ENCODE data around the gene TFF1.

Gene TFF1

DNA sequence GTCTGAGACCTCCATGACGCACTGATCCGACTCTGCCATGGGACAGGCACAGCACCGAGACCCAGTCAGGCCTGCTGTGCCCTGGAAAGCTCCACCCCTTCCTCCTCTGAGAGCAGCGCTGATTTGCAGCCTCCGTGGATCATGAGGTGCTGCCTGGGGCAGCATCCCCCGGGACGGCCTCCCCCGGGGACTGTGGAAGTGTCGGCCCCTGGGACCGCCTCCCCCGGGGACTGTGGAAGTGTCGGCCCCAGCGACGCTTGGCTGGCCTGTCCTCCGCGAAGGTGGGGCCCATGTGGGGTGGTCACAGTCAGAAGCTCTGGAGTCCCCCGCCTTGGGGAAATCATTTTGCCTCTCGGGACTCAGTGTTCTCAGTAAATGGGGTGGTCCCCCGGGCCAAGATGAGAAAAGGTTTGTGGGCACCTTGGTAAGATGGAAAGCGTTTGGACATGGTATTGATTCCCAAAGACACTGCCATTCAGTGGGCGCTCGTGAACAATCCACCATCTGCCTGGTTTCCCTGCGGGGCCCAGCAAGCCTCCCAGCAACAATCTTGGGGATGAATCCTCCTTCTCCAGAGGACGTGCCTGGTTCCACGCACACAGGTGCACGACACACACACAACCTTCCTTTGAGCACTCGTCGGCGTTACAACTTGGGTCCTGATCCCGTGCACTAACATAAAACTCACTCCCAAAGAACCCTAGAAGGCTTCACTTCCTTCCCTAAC is 18.6 kb downstream of the TFF1 start:
- DNase-seq (ENCODE audit: low spot score) = no peak
- TF ChIP-seq, protein P1, sequence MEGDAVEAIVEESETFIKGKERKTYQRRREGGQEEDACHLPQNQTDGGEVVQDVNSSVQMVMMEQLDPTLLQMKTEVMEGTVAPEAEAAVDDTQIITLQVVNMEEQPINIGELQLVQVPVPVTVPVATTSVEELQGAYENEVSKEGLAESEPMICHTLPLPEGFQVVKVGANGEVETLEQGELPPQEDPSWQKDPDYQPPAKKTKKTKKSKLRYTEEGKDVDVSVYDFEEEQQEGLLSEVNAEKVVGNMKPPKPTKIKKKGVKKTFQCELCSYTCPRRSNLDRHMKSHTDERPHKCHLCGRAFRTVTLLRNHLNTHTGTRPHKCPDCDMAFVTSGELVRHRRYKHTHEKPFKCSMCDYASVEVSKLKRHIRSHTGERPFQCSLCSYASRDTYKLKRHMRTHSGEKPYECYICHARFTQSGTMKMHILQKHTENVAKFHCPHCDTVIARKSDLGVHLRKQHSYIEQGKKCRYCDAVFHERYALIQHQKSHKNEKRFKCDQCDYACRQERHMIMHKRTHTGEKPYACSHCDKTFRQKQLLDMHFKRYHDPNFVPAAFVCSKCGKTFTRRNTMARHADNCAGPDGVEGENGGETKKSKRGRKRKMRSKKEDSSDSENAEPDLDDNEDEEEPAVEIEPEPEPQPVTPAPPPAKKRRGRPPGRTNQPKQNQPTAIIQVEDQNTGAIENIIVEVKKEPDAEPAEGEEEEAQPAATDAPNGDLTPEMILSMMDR (IDR thresholded peaks at IDR 0.05; ENCODE audit: borderline replicate concordance, control extremely low read depth, extremely low read depth, insufficient read depth, missing control alignments) = no peak
- in situ Hi-C loops (cut with MboI; ENCODE audit: low sequenced_read_pairs, unreplicated experiment) = no loop called here

DNA sequence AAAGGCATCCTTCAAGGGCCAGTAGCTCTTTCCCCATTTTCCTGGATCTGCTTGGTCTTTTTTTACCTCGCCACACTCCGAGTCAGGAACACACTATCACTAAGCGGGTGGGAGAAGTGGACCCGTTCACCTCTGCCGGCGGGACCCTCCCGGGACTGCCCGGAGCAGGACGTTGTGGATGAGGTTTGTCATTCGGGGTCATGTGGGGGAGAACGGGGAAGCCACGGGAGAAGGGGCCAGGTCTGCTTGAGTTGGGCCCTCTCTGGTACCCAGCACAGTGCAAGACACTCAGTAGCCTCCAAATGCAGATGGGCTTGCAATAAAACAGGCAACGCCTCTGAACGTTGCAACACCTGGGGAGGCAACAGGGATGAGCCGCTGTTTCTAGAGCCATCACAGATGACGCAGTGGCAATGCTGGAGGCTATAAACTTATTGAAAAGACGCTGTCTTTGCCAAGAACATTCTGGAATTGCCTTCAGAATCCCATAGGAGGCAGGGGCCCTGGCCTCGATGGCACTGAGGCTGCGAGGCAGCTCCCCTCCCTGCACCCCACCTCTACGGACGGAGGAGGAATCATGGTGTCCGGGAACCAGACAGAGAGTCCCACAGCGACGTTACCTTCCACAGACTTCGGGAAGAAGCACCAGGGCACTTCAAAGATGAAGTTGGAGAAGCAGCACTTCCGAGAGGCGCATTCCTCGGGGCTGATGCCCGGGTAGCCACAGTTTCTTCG is 19.3 kb downstream of the TFF1 start:
- in situ Hi-C loops (cut with MboI; ENCODE audit: low sequenced_read_pairs, unreplicated experiment) = no loop called here
- TF ChIP-seq, protein P1 (IDR thresholded peaks at IDR 0.05; ENCODE audit: borderline replicate concordance, control extremely low read depth, extremely low read depth, insufficient read depth, missing control alignments) = no peak
- DNase-seq (ENCODE audit: low spot score) = no peak

DNA sequence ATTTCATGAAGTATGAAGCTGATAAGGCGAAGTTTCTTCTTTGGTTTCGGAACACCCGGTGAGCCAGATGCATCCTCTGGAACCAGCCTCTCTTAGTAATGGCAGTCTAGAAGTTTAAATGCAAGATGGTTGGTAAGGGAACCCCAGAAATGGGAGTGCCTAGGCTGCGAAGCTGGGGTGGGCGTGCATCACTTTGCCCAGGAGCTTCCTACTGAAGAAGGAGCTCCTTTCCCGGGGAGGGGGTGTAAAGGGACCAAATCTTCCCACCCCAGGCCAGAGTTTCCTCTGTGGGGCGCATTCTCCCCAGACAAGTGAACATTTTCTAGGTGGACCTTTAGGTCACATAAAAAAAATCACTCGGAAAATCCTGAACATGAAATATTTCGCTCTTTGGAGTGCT is 19.9 kb downstream of the TFF1 start:
- TF ChIP-seq, protein P1 (IDR thresholded peaks at IDR 0.05; ENCODE audit: borderline replicate concordance, control extremely low read depth, extremely low read depth, insufficient read depth, missing control alignments) = no peak
- DNase-seq (ENCODE audit: low spot score) = no peak
- in situ Hi-C loops (cut with MboI; ENCODE audit: low sequenced_read_pairs, unreplicated experiment) = no loop called here

GRCh38 chr21:42344631-42345030 is 21.7 kb downstream of the TFF1 start:
- TF ChIP-seq, protein P1 (IDR thresholded peaks at IDR 0.05; ENCODE audit: borderline replicate concordance, control extremely low read depth, extremely low read depth, insufficient read depth, missing control alignments) = no peak
- no peak for DNase-seq (ENCODE audit: low spot score)
- in situ Hi-C loops (cut with MboI; ENCODE audit: low sequenced_read_pairs, unreplicated experiment) = no loop called here

GRCh38 chr21:42343963-42344510 is 22.3 kb downstream of the TFF1 start:
- in situ Hi-C loops (cut with MboI; ENCODE audit: low sequenced_read_pairs, unreplicated experiment) = no loop called here
- no peak for DNase-seq (ENCODE audit: low spot score)
- TF ChIP-seq, protein P1 (IDR thresholded peaks at IDR 0.05; ENCODE audit: borderline replicate concordance, control extremely low read depth, extremely low read depth, insufficient read depth, missing control alignments) = no peak

- in situ Hi-C loops (cut with MboI; ENCODE audit: low sequenced_read_pairs, unreplicated experiment) = no loop called here
- DNase-seq (ENCODE audit: low spot score) = no peak
- TF ChIP-seq, protein P1 (IDR thresholded peaks at IDR 0.05; ENCODE audit: borderline replicate concordance, control extremely low read depth, extremely low read depth, insufficient read depth, missing control alignments) = no peak
These were observed 22.8 kb downstream of the TFF1 start for GRCh38 chr21:42343556-42343955.
